Spleen (tissue), 11 donors: ENCODE results near the gene RGMB. TPM values are rescaled to one million over a fixed set of nuclear protein-coding genes. Genes with fewer than 3 reads are reported as not detected.
"Not testable (repeated sequence)": the region's sequence is repeated elsewhere in the genome, so short reads cannot be mapped to it uniquely, and the experiment has no call there.

Source experiments
- DNase-seq: peaks from one replicate; pipeline ENCODE4 v3.0.0-alpha.2; 2020
- H3K27ac ChIP-seq, 8 donors: fragments of 200-600 bp; sonication (generic) in 7 of 8; 1 replicate in 4 of 8; 2 replicates in 4 of 8; pipeline versions ENCODE4 v1.5.0 to v1.8.0; 2016 to 2021; ENCODE audit warnings: inconsistent platforms in 4 of 8, mild to moderate bottlenecking in 4 of 8, moderate library complexity in 1 of 8
- H3K27me3 ChIP-seq, 7 donors: fragments of 200-600 bp; sonication (generic) in 6 of 7; replicated peaks in 1 of 7; 1 replicate in 4 of 7; 2 replicates in 3 of 7; pipeline versions ENCODE4 v1.5.0 to v1.8.0; 2016 to 2021; ENCODE audit warnings: inconsistent platforms in 3 of 7, mild to moderate bottlenecking in 1 of 7
- H3K36me3 ChIP-seq, 6 donors: fragments of 200-600 bp; sonication (generic) in 5 of 6; 1 replicate in 4 of 6; 2 replicates in 2 of 6; pipeline versions ENCODE4 v1.5.0 to v1.8.0; 2016 to 2021; ENCODE audit warnings: inconsistent platforms in 2 of 6
- H3K4me1 ChIP-seq, 6 donors: fragments of 200-600 bp; sonication (generic) in 5 of 6; 1 replicate in 3 of 6; 2 replicates in 3 of 6; pipeline versions ENCODE4 v1.5.0 to v1.8.0; 2016 to 2021; ENCODE audit warnings: inconsistent platforms in 3 of 6
- H3K4me3 ChIP-seq, 8 donors: fragments of 200-600 bp; sonication (generic) in 7 of 8; 1 replicate in 4 of 8; 2 replicates in 4 of 8; pipeline versions ENCODE4 v1.5.0 to v1.8.0; 2016 to 2021; ENCODE audit warnings: inconsistent platforms in 4 of 8, mild to moderate bottlenecking in 4 of 8, moderate library complexity in 2 of 8
- H3K9me3 ChIP-seq, 8 donors: fragments of 200-600 bp; sonication (generic) in 7 of 8; 1 replicate in 4 of 8; 2 replicates in 4 of 8; pipeline versions ENCODE4 v1.5.0 to v1.8.0; 2016 to 2021; ENCODE audit warnings: inconsistent platforms in 4 of 8
- CTCF ChIP-seq, 11 experiments: fragments of 200-600 bp in 7 of 11; fragments of 450-650 bp in 4 of 11; sonication (generic) in 4 of 11; IDR thresholded peaks in 8 of 11; conservative IDR thresholded peaks in 3 of 11; 1 replicate in 7 of 11; 2 replicates in 4 of 11; pipeline versions ENCODE4 v1.4.0 to v1.8.0; 2016 to 2021; ENCODE audit warnings: antibody characterized with exemption in 11 of 11, inconsistent platforms in 4 of 11, mild to moderate bottlenecking in 1 of 11
- POLR2A ChIP-seq, 3 donors: fragments of 450-650 bp; IDR thresholded peaks; one replicate each; pipeline ENCODE4 v1.5.1; 2017; ENCODE audit warnings: antibody characterized with exemption in 3 of 3, mild to moderate bottlenecking in 1 of 3
- POLR2AphosphoS5 ChIP-seq, 3 donors: sonication (generic); formaldehyde crosslinking; IDR thresholded peaks; one replicate each; pipeline ENCODE4 v1.5.1; 2017; ENCODE audit warnings: antibody characterized with exemption in 3 of 3
- WGBS, 5 donors: extraction: QIAGEN DNeasy Blood & Tissue Kit in 3 of 5; methylation state at CpG; one replicate each; pipeline versions ENCODE4 v1.1.5 to v1.1.7; 2013 to 2018; 5-methylcytosine and 5-hydroxymethylcytosine counted together
- intact Hi-C: fragments of 100-400 bp; cut with DNase I; formaldehyde crosslinking; loops from one replicate; pipeline ENCODE4 v1.15.0; 2023; ENCODE audit warnings: low total_unique reads
- polyA plus RNA-seq, 3 donors: library from polyadenylated mRNA; stranded (reverse); fragments of 200-250 nt; gene quantifications; one replicate each; pipeline ENCODE4 v1.2.1, GENCODE V29; 2013
- total RNA-seq, 7 donors: library from RNA; depleted of rRNA in 3 of 7; stranded (reverse); fragments of >200 nt in 3 of 7; fragmentation: NEBNext Ultra II Directional in 4 of 7; extraction: Animal tissue kit (Norgen Biotek cat#: 25700) in 4 of 7; gene quantifications; one replicate each; pipeline versions ENCODE4 v1.1.0 to v1.2.1, GENCODE V29; 2016 to 2021
- donor health status: healthy with polysubstance abuse.
- donor health status: DM: no; HTN: no; CAD: no; lungs with moderate emphysema.
- donor health status: DM: no; HTN: no; CAD: no.
- donor health status: Bipolar disorder and iron deficiency.
- donor health status: healthy.
- donor health status: DM: no; HTN: no; CAD: no.
- donor health status: DM: yes; HTN: yes; CAD: no.

Gene RGMB
- total and polyA plus RNA-seq, 10 donors, result 2.1 to 22.9 (median 14.5) TPM

GRCh38 chr5:98741926-98742325, 31.5 kb upstream of the RGMB start:
- intact Hi-C loops, result no loop called here
- H3K36me3 ChIP-seq, result no peaks in the 10 kb centered on the region
- H3K4me1 ChIP-seq, result no peaks in the 10 kb centered on the region
- no peak overlapping the region for H3K27ac ChIP-seq
- peaks cover 0 to 19% (median 0%) of the 10 kb centered on the region in 7 donors for H3K27me3 ChIP-seq
- WGBS, 5 donors, result 91 to 100% (median 93%) methylated on average over 1 of the region's 1 CpG
- peaks cover 0 to 15% (median 2%) of the 10 kb centered on the region in 8 donors for H3K9me3 ChIP-seq
- H3K4me3 ChIP-seq, result no peak overlapping the region
- no peak for DNase-seq
- no peak for TF ChIP-seq CTCF (IDR thresholded peaks at IDR 0.05 in 8 of 11, conservative IDR thresholded peaks at IDR 0.05 in 3 of 11)
- no peak for TF ChIP-seq POLR2AphosphoS5 (IDR thresholded peaks at IDR 0.05)
- no peak for TF ChIP-seq POLR2A (IDR thresholded peaks at IDR 0.05)

- H3K4me1 ChIP-seq, result no peaks in the 10 kb centered on the region
- intact Hi-C loops, result no loop called here
- no peak for TF ChIP-seq CTCF (IDR thresholded peaks at IDR 0.05 in 8 of 11, conservative IDR thresholded peaks at IDR 0.05 in 3 of 11)
- TF ChIP-seq POLR2A (IDR thresholded peaks at IDR 0.05), result no peak
- no peak for TF ChIP-seq POLR2AphosphoS5 (IDR thresholded peaks at IDR 0.05)
These were observed 30.9 kb upstream of the RGMB start for GRCh38 chr5:98742396-98743073.

GRCh38 chr5:98748259-98748658, 25.2 kb upstream of the RGMB start:
- H3K27me3 ChIP-seq, H3K4me3 ChIP-seq, DNase-seq, H3K4me1 ChIP-seq, H3K36me3 ChIP-seq, H3K27ac ChIP-seq, intact Hi-C loops: not testable (repeated sequence)
- WGBS, 5 donors, result 80 to 93% (median 84%) methylated on average over 1 of the region's 1 CpG
- peaks cover 0 to 21% (median 9%) of the 10 kb centered on the region in 8 donors for H3K9me3 ChIP-seq

More at GRCh38 chr5:98742396-98743073, 30.9 kb upstream of the RGMB start:
- Histone ChIP-seq H3K9me3 (peaks cover 0 to 15% (median 3%) of the 10 kb centered on the region in 8 donors), H3K4me3 (no peak overlapping the region), H3K36me3 (no peaks in the 10 kb centered on the region), H3K27me3 (peaks cover 0 to 14% (median 0%) of the 10 kb centered on the region in 7 donors), H3K27ac (no peak overlapping the region)
- 76 to 93% (median 87%) methylated on average over 5 of the region's 5 CpGs for WGBS, 5 donors
- no peak for DNase-seq

GRCh38 chr5:98749046-98749445, 24.4 kb upstream of the RGMB start:
- TF ChIP-seq POLR2A (IDR thresholded peaks at IDR 0.05), result no peak
- TF ChIP-seq POLR2AphosphoS5 (IDR thresholded peaks at IDR 0.05), result no peak
- no peak for TF ChIP-seq CTCF (IDR thresholded peaks at IDR 0.05 in 8 of 11, conservative IDR thresholded peaks at IDR 0.05 in 3 of 11)
- no peaks in the 10 kb centered on the region for H3K36me3 ChIP-seq
- peaks cover 0 to 21% (median 9%) of the 10 kb centered on the region in 8 donors for H3K9me3 ChIP-seq
- intact Hi-C loops, result no loop called here
- H3K4me1 ChIP-seq, result no peaks in the 10 kb centered on the region
- no peak for DNase-seq
- WGBS, 5 donors, result 94 to 100% (median 96%) methylated on average over 1 of the region's 1 CpG
- no peak overlapping the region for H3K27ac ChIP-seq
- no peaks in the 10 kb centered on the region for H3K27me3 ChIP-seq
- no peak overlapping the region for H3K4me3 ChIP-seq
